Mucosa of stomach (tissue), 1 donor: ENCODE data around the gene LCP2.
"Not testable (repeated sequence)": the region's sequence is repeated elsewhere in the genome, so short reads cannot be mapped to it uniquely, and the experiment has no call there.

Source experiments
- H3K27me3 ChIP-seq: one replicate; pipeline ENCODE4 v1.7.0; 2013; ENCODE audit warnings: mild to moderate bottlenecking, low read length; ENCODE audit not compliant: control insufficient read depth, insufficient read depth
- H3K36me3 ChIP-seq: one replicate; pipeline ENCODE4 v1.7.0; 2013; ENCODE audit warnings: low read length; ENCODE audit not compliant: control insufficient read depth, insufficient read depth
- H3K4me1 ChIP-seq: one replicate; pipeline ENCODE4 v1.7.0; 2013; ENCODE audit warnings: mild to moderate bottlenecking, low read length; ENCODE audit not compliant: control insufficient read depth, insufficient read depth
- H3K4me3 ChIP-seq: one replicate; pipeline ENCODE4 v1.7.0; 2013; ENCODE audit warnings: low read length
- H3K9ac ChIP-seq: one replicate; pipeline ENCODE4 v1.7.0; 2013; ENCODE audit warnings: mild to moderate bottlenecking, low read length, moderate library complexity
- H3K9me3 ChIP-seq: one replicate; pipeline ENCODE4 v1.7.0; 2013; ENCODE audit warnings: mild to moderate bottlenecking, low read length, moderate library complexity; ENCODE audit not compliant: control insufficient read depth
- donor health status: Pancreatic carcinoma.

The LCP2 gene

DNA sequence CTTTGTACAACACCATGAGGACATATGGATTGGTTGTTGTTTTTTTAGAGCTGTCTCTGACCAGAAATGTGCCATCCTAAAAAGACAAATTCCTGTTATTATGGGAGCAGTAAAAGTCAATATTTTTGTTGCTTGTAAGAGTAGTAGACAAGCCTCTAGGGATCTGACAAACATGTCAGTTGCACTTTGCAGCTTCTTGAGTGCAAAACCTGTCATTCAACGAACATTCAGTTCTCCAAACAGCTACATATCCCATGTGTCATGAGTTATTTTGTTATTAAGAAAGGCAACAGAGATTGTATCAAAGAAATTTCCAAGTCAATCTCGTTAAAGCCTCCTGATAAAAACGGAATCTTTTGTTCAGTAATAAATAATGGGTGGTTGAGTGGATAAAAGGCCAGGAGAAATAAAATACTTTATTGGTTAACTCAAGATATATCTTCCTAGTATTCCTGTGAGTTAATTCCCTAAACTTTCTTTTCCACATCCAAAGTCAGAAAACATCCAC, 46.7 kb downstream of the LCP2 start:
- H3K27me3 ChIP-seq = no peaks in the 10 kb centered on the region
- H3K9ac ChIP-seq = no peak overlapping the region
- H3K9me3 ChIP-seq = no peaks in the 10 kb centered on the region
- no peaks in the 10 kb centered on the region for H3K4me1 ChIP-seq
- no peak overlapping the region for H3K4me3 ChIP-seq
- H3K36me3 ChIP-seq = no peaks in the 10 kb centered on the region

DNA sequence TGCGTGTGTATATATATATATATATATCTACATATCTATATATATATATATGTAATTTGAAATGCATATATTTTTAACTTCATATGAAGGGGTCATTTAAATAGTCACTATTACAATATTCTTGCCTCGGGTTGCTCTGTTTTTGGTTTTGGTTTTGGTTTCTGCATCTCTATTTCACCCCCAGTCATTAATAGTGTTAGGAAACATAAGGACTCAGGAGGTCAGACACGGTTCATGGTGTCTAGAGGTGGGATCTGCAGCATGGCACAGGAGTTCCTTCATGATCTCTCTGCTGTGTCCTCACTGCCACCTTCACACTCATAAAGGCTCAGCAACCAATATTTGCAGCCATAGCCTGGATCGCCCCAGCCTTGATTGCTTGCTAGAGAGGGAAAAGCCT, 48.2 kb downstream of the LCP2 start:
- Histone ChIP-seq H3K27me3 (no peaks in the 10 kb centered on the region), H3K4me3 (no peak overlapping the region), H3K9ac (no peak overlapping the region), H3K9me3 (no peaks in the 10 kb centered on the region), H3K36me3 (no peaks in the 10 kb centered on the region), H3K4me1 (no peaks in the 10 kb centered on the region)

DNA sequence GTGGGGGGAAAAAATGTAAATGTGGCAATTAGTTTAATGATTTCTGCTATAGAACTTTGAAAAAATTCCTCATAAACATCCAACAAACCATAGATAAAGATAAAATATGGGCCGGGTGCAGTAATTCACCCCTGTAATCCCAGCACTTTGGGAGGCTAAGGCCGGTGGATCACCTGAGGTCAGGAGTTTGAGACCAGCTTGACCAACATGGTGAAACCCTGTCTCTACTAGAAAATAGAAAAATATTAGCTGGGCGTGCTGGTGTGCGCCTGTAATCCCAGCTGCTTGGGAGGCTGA, 48.7 kb downstream of the LCP2 start:
- not testable (repeated sequence) for H3K9ac ChIP-seq, H3K4me1 ChIP-seq, H3K36me3 ChIP-seq, H3K27me3 ChIP-seq, H3K4me3 ChIP-seq, H3K9me3 ChIP-seq

DNA sequence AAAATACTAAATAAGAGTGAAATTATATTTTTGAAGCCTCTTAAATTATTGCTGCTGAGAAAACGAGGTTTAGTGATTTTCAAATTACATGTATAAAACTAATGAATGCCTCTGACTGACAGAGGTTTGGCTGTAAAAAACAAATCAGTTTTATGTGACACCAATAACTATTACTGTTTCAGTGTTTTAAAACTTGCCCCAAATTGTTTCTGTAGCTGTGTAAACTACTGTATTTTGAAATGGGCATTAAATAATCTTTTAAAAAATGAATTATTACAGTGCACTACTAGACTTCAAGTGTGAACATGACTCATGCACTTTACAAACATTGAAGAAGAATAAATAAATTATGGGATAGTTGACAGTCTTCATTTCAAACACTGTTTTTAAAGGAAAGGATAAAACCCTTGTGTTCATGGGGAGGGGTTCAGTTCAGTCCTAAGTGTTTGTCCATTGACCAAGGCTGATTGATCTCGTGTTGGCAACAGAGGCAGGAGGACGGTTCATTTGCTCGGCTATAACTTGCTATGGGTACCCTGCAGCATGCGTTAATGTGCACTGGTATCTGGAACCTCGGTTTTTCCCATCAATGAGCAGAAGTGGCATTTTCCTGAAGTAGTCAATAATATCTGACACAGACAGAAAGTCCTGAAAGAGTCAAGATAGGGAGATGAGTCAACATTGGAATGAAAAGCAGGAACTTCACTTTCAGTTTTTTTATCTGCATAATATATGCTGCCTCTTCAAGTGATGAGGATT, 49.2 kb downstream of the LCP2 start:
- no peaks in the 10 kb centered on the region for H3K27me3 ChIP-seq

DNA sequence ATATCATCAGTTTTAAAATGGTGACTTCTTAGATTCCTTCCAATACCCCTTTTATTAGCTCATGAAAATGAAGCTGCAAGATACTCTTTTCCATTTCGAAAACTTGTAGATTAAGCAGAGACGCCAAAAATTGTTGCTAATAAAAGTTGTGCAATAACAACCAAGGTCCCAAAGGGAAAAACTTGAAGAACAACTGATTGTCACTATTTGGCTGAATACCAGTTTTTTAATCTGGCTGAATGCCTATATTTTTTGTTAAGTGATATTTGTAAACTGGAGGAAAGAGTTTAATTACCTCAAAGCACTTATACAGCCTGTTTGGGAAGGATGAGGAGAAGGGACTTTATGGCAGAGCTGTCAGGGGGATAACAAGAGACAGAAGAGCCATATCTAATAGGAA, 50.2 kb downstream of the LCP2 start:
- H3K4me3 ChIP-seq = no peak overlapping the region
- H3K9ac ChIP-seq = no peak overlapping the region
- H3K27me3 ChIP-seq = no peaks in the 10 kb centered on the region

More for the DNA sequence above, 49.2 kb downstream of the LCP2 start:
- Histone ChIP-seq H3K4me3 (no peak overlapping the region), H3K9ac (no peak overlapping the region), H3K36me3 (no peaks in the 10 kb centered on the region), H3K4me1 (no peaks in the 10 kb centered on the region), H3K9me3 (no peaks in the 10 kb centered on the region)

DNA sequence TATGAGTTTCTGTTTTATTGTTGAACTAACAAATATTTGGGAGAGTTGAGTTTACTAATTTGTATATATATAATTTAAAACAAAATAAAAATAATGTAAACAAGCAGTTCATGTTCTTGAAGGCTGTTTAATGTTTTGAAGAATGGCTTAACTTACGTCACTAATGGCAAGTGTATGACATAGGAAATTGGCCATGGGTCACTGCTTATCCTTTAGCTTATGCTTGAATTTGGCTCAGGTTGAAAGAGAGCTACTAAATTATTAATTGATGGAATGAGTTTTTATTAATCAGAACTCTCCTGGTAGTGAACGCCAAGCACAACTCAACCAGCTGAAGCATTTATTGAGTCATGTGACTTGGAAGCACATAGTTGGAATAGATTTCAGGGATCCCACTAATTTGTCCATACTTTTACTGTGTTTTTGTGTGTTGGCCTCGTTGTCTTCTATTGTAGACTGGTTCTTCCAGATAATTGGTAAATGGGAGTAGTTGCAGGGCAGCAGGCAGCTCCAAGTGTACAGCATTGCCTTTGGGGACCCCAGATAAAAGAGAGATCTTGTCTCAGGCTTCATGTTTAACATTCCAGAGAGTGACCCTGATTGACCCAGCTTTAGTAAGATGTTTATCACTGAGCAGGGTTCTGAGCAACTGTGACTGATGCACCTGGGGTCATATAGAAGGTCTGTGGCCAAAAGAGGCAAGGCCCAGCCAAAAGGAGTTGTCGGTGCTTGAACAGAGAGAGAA, 51.3 kb downstream of the LCP2 start:
- no peaks in the 10 kb centered on the region for H3K36me3 ChIP-seq
- H3K27me3 ChIP-seq = no peaks in the 10 kb centered on the region
- no peaks in the 10 kb centered on the region for H3K4me1 ChIP-seq
- H3K4me3 ChIP-seq = no peak overlapping the region
- H3K9ac ChIP-seq = no peak overlapping the region
- no peaks in the 10 kb centered on the region for H3K9me3 ChIP-seq

More for the DNA sequence above, 50.2 kb downstream of the LCP2 start:
- Histone ChIP-seq H3K4me1 (no peaks in the 10 kb centered on the region), H3K9me3 (no peaks in the 10 kb centered on the region), H3K36me3 (no peaks in the 10 kb centered on the region)

DNA sequence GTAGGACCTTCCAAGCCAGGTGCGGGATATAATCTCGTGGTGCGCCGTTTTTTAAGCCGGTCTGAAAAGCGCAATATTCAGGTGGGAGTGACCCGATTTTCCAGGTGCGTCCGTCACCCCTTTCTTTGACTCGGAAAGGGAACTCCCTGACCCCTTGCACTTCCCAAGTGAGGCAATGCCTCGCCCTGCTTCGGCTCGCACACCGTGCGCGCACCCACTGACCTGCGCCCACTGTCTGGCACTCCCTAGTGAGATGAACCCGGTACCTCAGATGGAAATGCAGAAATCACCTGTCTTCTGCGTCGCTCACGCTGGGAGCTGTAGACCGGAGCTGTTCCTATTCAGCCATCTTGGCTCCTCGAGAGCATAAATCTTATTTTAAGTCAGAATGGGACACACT, 52.1 kb downstream of the LCP2 start:
- H3K36me3 ChIP-seq, H3K4me1 ChIP-seq, H3K9me3 ChIP-seq, H3K27me3 ChIP-seq, H3K4me3 ChIP-seq, H3K9ac ChIP-seq: not testable (repeated sequence)

DNA sequence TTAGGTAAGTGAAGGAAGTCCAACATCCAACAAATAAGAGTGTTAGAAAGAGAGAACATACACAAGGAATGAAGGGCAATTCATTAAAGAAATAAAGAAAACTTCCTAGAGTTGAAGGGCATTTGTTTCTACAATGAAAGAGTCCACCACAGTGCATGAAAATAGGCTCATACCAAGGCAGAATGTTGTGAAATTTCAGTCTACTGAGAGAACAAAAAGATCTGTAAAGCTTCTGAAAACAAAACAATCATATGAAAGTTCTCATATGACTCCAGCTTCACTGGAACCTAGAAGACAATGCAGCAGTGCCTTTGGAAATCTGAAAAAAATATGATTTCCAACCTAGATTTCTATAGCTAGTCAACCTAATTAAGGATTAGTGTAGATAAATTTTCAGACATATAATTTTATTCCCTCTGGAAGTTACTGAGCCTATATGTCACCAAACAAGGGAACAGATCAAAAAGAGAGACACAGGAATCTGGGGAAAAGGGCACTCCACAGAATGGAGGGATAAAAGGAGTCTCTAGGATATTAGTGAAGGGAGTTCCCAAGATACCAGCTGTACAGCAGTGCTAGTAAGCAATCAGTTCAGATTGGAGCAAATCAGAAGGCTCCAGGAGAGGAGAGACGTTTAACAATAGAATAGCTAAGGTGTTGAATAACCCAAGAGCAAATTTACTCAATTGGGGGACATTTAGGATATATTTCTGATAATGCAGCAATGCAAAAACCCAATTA, 59.0 kb downstream of the LCP2 start:
- no peaks in the 10 kb centered on the region for H3K4me1 ChIP-seq
- H3K9me3 ChIP-seq = no peaks in the 10 kb centered on the region
- no peak overlapping the region for H3K9ac ChIP-seq
- H3K36me3 ChIP-seq = no peaks in the 10 kb centered on the region
- H3K27me3 ChIP-seq = no peaks in the 10 kb centered on the region
- no peak overlapping the region for H3K4me3 ChIP-seq

DNA sequence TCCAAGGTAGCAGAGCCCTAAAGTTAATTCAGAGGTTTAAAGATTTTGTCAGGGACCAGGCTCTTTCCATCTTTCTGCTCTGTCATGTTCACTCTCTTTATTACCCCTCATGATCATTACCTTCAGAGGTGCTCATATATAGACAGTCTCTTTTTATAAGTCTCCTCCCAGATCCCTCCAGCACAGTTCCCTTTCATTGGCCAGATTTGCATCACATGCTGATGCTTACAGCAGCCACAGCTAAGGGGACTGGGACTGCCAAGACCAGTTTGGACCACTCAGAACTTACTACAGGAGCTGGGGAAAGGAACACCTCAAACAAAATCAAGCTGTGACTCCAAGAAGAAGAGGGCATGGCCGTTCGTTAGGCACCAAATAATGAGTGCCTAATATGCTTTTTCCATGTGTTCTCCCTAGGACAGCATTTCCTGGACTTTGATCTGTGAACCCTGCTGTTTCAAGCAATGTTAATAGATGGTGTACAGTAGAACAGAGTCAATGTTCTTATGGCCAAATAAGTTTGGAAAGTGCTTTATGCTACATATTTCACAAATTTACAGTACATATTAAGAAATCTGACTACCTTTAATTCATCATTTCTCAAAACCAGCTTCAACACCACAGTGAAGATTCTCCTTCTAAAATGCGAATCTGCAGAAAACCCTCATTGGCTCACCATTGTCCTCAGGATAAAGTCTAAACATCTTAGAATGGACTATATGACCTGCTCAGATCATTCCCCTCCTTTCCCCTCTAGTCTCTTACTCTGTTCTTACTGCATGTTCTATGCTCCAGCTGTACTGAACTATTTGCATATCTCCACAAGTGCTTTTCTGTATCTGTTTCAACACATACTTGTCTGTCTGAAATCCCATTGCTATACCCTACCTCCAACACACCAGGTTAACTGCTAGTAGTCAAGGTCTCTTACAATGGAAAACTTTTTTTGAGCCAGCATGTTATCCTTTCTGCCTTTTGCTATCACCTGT, 61.4 kb downstream of the LCP2 start:
- Histone ChIP-seq H3K9ac (no peak overlapping the region), H3K9me3 (no peaks in the 10 kb centered on the region), H3K27me3 (no peaks in the 10 kb centered on the region), H3K4me1 (no peaks in the 10 kb centered on the region), H3K36me3 (no peaks in the 10 kb centered on the region), H3K4me3 (no peak overlapping the region)

DNA sequence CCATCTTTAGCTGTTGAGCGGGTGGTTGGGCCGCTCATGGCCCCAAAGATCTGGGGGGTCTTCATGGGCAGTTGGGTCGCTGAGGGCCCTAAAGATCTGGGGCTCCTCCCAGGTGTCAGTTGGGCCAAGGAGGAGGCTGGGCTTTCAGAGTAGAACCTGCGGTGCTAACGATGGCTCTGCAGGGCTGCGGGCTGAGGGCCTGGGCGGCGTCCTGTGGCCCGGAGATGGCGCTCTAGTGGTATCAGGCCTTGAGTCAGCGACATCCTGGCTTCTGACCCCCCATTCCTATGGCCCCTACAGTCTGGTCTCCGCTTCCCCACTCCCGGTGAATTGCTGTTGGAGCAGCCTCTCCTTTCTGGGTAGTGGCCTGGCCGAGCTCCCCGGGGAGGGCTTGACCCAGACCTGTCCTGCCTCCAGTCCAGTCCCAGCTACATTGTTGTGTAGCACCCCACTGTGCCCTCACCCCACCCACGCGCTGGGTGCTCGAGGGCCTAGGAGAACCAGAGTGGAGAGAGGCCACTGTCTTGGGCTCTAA, 64.2 kb downstream of the LCP2 start:
- H3K36me3 ChIP-seq = no peaks in the 10 kb centered on the region
- H3K9me3 ChIP-seq = no peaks in the 10 kb centered on the region
- H3K27me3 ChIP-seq = no peaks in the 10 kb centered on the region
- H3K4me1 ChIP-seq = no peaks in the 10 kb centered on the region
- no peak overlapping the region for H3K9ac ChIP-seq
- H3K4me3 ChIP-seq = no peak overlapping the region

DNA sequence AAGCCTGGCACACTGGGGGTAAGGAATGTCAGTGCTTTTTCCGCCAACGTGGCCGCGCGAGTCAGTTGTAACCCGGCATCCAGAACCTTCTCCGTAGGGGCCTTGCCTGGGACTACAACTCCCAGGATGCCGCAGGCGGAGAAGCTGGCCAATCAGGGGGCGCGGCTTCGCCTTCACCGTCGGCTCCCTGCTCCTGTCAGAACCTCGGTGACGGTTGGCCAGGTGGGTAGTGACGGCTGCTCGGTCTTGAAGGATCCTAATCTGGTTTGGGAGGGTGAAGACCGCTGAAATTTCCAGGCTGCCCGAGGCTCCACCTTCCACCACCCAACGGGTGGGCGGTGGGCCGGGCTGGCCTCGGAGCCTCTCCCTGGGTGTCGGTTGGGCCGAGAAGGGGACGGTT, 64.8 kb downstream of the LCP2 start, which contains the start of gene C5orf58:
C5orf58 (plus strand) TSS at position 200 of the 400 bp plus-strand sequence. CDS start 1,992 bp downstream, outside the sequence.
- Histone ChIP-seq H3K36me3 (no peaks in the 10 kb centered on the region), H3K9ac (no peak within 1 kb of the TSS), H3K4me3 (no peak within 1 kb of the TSS), H3K9me3 (no peaks in the 10 kb centered on the region), H3K27me3 (no peaks in the 10 kb centered on the region), H3K4me1 (no peaks in the 10 kb centered on the region)
